GM12874 (cell line): ENCODE measurements around the gene PTBP1.

ENCODE experiments used
- CTCF ChIP-seq: IDR thresholded peaks from 2 replicates; pipeline ENCODE4 v1.5.1; 2011; ENCODE audit warnings: low read depth, mild to moderate bottlenecking, control low read depth, low read length, moderate library complexity; ENCODE audit not compliant: insufficient read depth

PTBP1 gene

DNA sequence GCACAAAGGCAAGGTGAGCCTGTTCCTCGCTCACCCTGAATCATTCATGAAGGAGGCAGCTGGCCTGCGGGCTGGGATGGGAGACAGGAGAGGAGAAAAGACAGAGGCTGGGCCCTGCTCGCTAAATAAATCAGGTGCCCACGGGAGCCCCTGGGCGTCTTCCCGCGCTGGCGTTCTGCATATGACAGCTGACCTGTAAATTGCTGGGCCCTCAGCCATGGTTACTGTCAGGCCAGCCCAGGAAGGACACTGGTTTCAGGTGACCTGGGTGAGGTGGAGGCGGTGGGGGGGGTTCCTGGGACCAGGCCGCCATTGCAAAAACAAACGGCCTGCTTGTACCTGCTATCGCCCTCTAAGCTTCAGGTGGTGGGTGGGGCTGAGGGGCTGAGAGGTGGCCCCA lies 3.4 kb upstream of the PTBP1 start:
- no peak for TF ChIP-seq CTCF

- no peak for TF ChIP-seq CTCF
Measured at GRCh38 chr19:795073-795611, 2.1 kb upstream of the PTBP1 start.

DNA sequence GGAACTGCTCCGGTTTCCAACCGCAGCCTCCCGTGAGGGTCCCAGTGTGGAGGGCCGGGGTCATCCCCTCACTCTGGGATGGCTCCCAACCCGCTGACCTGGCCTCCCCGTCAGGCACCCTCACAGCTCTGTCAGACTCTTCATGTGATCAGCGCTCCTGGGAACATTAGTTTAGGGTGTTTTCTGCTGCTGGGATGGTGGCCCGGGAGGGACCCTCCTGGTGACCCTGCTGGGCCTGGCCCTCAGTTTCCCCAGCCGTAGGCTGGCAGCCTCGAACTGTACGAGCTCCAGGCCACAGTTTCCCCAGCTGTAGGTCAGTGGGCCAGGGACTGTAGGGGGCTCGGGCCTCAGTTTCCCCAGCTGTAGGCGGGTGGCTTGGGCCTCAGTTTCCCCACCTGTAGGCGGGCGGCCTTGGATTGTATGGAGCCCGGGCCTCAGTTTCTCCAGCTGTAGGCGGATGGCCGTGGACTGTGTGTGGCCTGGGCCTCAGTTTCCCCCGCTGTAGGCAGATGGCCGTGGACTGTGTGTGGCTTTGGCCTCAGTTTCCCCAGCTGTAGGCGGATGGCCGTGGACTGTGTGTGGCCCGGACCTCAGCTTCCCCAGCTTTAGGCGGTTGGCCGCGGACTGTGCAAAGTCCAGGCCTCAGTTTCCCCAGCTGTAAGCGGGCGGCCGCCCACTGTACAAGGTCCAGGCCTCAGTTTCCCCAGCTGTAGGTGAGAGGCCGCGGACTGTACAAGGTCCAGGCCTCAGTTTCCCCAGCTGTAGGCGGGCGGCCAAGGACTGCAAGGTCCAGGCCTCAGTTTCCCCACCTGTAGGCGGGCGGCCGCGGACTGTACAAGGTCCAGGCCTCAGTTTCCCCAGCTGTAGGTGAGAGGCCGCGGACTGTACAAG lies 1.3 kb upstream of the PTBP1 start:
- no peak for TF ChIP-seq CTCF

GRCh38 chr19:797528-798414 lies 519 bp downstream of the PTBP1 start:
- no peak for TF ChIP-seq CTCF

GRCh38 chr19:798415-799075 lies 1.3 kb downstream of the PTBP1 start:
- no peak for TF ChIP-seq CTCF

GRCh38 chr19:799076-799881 lies 2.0 kb downstream of the PTBP1 start:
- no peak for TF ChIP-seq CTCF
